SK-N-SH treated with all-trans-retinoic acid at 6 μM for 48 hours (cell line): ENCODE measurements around the gene KLHL26.

Experiments used
- ATAC-seq: fragments of 200-7000 bp; cut with Tn5 transposase; 3 replicates; pipeline ENCODE4 v1.9.1; 2020; ENCODE audit warnings: mild to moderate bottlenecking, moderate library complexity
- BACH2 ChIP-seq: fragments of 250-450 bp; sonication (Bioruptor Pico); IDR thresholded peaks from 2 replicates; pipeline ENCODE4 v1.9.0; 2021; ENCODE audit warnings: mild to moderate bottlenecking, borderline replicate concordance
- ESRRG ChIP-seq: fragments of 250-450 bp; sonication (Bioruptor Pico); IDR thresholded peaks from 2 replicates; pipeline ENCODE4 v1.6.1; 2021; ENCODE audit warnings: mild to moderate bottlenecking
- GLIS3 ChIP-seq: fragments of 250-450 bp; sonication (Bioruptor Pico); IDR thresholded peaks from 2 replicates; pipeline ENCODE4 v1.5.0; 2020; ENCODE audit warnings: mild to moderate bottlenecking, moderate library complexity
- ISL1 ChIP-seq: fragments of 250-450 bp; sonication (Bioruptor Pico); IDR thresholded peaks from 2 replicates; pipeline ENCODE4 v2.1.2; 2022; ENCODE audit warnings: mild to moderate bottlenecking, moderate library complexity
- OSR1 ChIP-seq: fragments of 250-450 bp; sonication (Bioruptor Pico); IDR thresholded peaks from 2 replicates; pipeline ENCODE4 v1.8.0; 2022; ENCODE audit warnings: moderate library complexity, mild to moderate bottlenecking, inconsistent platforms
- PPARA ChIP-seq: fragments of 250-450 bp; sonication (Bioruptor Pico); IDR thresholded peaks from 2 replicates; pipeline ENCODE4 v1.5.0; 2020; ENCODE audit warnings: mild to moderate bottlenecking, borderline replicate concordance
- RARB ChIP-seq: fragments of 250-450 bp; sonication (Bioruptor Pico); IDR thresholded peaks from 2 replicates; pipeline ENCODE4 v1.8.0; 2021; ENCODE audit warnings: mild to moderate bottlenecking, moderate library complexity
- SNAI2 ChIP-seq: fragments of 250-450 bp; sonication (Bioruptor Pico); IDR thresholded peaks from 2 replicates; pipeline ENCODE4 v1.5.0; 2020; ENCODE audit warnings: mild to moderate bottlenecking, moderate library complexity
- TOX ChIP-seq: fragments of 250-450 bp; sonication (Bioruptor Pico); IDR thresholded peaks from 2 replicates; pipeline ENCODE4 v1.8.0; 2021; ENCODE audit warnings: mild to moderate bottlenecking, moderate library complexity, borderline replicate concordance
- ZC3H10 ChIP-seq: fragments of 250-450 bp; sonication (Bioruptor Pico); IDR thresholded peaks from 2 replicates; pipeline ENCODE4 v1.5.1; 2021; ENCODE audit warnings: mild to moderate bottlenecking, moderate library complexity
- ZFP3 ChIP-seq: fragments of 250-450 bp; sonication (Bioruptor Pico); IDR thresholded peaks from 2 replicates; pipeline ENCODE4 v1.5.0; 2020; ENCODE audit warnings: mild to moderate bottlenecking, moderate library complexity
- ZFP30 ChIP-seq: fragments of 450-650 bp; formaldehyde crosslinking; IDR thresholded peaks from 2 replicates; pipeline ENCODE4 v1.5.0; 2022; ENCODE audit warnings: mild to moderate bottlenecking, moderate library complexity
- ZNF565 ChIP-seq: fragments of 450-650 bp; formaldehyde crosslinking; conservative IDR thresholded peaks from 2 replicates; pipeline ENCODE4 v1.5.0; 2020; ENCODE audit warnings: low read depth, mild to moderate bottlenecking, moderate library complexity
- ZNF70 ChIP-seq: fragments of 450-650 bp; formaldehyde crosslinking; IDR thresholded peaks from 2 replicates; pipeline ENCODE4 v1.5.0; 2020; ENCODE audit warnings: mild to moderate bottlenecking, moderate library complexity
- ZNF8 ChIP-seq: fragments of 450-650 bp; formaldehyde crosslinking; IDR thresholded peaks from 2 replicates; pipeline ENCODE4 v1.5.0; 2020; ENCODE audit warnings: mild to moderate bottlenecking, moderate library complexity
- TF ChIP-seq, protein P1 (sequence below): fragments of 250-450 bp; sonication (Bioruptor Pico); IDR thresholded peaks from 2 replicates; pipeline ENCODE4 v1.8.0; 2020; ENCODE audit warnings: mild to moderate bottlenecking, moderate library complexity, borderline replicate concordance
- TF ChIP-seq, protein P2 (sequence below): fragments of 250-450 bp; sonication (Bioruptor Pico); IDR thresholded peaks from 2 replicates; pipeline ENCODE4 v1.5.0; 2020; ENCODE audit warnings: mild to moderate bottlenecking, moderate library complexity
- TF ChIP-seq, protein P3 (sequence below): fragments of 250-450 bp; sonication (Bioruptor Pico); IDR thresholded peaks from 2 replicates; pipeline ENCODE4 v1.5.1; 2021; ENCODE audit warnings: mild to moderate bottlenecking, moderate library complexity
- TF ChIP-seq, protein P4 (sequence below): fragments of 250-450 bp; sonication (Bioruptor Pico); IDR thresholded peaks from 2 replicates; pipeline ENCODE4 v1.8.0; 2021; ENCODE audit warnings: low read depth, mild to moderate bottlenecking, moderate library complexity, borderline replicate concordance
- TF ChIP-seq, protein P5 (sequence below): fragments of 250-450 bp; sonication (Bioruptor Pico); IDR thresholded peaks from 2 replicates; pipeline ENCODE4 v1.5.1; 2020; ENCODE audit warnings: low read depth, mild to moderate bottlenecking, moderate library complexity

The KLHL26 gene

DNA sequence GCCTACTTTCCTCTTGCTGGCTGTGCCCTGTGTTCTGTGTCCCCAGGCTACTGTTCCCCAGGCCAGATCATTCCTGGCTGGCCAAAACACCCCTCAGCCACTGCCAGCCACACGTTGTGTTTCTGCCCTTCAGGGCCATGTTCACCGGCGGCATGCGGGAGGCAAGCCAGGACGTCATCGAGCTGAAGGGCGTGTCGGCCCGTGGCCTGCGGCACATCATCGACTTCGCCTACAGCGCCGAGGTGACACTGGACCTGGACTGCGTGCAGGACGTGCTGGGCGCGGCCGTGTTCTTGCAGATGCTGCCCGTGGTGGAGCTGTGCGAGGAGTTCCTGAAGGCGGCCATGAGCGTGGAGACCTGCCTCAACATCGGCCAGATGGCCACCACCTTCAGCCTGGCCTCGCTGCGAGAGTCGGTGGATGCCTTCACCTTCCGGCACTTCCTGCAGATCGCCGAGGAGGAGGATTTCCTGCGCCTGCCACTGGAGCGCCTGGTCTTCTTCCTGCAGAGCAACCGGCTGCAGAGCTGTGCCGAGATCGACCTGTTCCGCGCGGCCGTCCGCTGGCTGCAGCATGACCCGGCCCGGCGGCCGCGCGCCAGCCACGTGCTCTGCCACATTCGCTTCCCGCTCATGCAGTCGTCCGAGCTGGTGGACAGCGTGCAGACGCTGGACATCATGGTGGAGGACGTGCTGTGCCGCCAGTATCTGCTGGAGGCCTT is 30.9 kb downstream of the KLHL26 start (continued):
- TF ChIP-seq ZFP3 (CRISPR knock-in tag): no peak

DNA sequence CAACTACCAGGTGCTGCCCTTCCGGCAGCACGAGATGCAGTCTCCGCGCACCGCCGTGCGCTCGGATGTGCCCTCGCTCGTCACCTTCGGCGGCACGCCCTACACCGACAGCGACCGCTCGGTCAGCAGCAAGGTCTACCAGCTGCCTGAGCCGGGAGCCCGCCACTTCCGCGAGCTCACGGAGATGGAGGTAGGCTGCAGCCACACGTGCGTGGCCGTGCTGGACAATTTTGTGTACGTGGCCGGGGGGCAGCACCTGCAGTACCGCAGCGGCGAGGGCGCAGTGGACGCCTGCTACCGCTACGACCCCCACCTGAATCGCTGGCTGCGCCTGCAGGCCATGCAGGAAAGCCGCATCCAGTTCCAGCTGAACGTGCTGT is 31.4 kb downstream of the KLHL26 start:
- ATAC-seq: no peak
- TF ChIP-seq ISL1 (CRISPR knock-in tag): no peak
- no peak for TF ChIP-seq ESRRG (CRISPR knock-in tag)
- no peak for TF ChIP-seq BACH2 (CRISPR knock-in tag)
- TF ChIP-seq PPARA (CRISPR knock-in tag): no peak
- no peak for TF ChIP-seq ZFP30
- TF ChIP-seq ZNF8 (CRISPR knock-in tag): no peak
- TF ChIP-seq RARB (CRISPR knock-in tag): no peak
- TF ChIP-seq, protein P1, sequence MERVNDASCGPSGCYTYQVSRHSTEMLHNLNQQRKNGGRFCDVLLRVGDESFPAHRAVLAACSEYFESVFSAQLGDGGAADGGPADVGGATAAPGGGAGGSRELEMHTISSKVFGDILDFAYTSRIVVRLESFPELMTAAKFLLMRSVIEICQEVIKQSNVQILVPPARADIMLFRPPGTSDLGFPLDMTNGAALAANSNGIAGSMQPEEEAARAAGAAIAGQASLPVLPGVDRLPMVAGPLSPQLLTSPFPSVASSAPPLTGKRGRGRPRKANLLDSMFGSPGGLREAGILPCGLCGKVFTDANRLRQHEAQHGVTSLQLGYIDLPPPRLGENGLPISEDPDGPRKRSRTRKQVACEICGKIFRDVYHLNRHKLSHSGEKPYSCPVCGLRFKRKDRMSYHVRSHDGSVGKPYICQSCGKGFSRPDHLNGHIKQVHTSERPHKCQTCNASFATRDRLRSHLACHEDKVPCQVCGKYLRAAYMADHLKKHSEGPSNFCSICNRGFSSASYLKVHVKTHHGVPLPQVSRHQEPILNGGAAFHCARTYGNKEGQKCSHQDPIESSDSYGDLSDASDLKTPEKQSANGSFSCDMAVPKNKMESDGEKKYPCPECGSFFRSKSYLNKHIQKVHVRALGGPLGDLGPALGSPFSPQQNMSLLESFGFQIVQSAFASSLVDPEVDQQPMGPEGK (CRISPR knock-in tag): no peak
- TF ChIP-seq, protein P2, sequence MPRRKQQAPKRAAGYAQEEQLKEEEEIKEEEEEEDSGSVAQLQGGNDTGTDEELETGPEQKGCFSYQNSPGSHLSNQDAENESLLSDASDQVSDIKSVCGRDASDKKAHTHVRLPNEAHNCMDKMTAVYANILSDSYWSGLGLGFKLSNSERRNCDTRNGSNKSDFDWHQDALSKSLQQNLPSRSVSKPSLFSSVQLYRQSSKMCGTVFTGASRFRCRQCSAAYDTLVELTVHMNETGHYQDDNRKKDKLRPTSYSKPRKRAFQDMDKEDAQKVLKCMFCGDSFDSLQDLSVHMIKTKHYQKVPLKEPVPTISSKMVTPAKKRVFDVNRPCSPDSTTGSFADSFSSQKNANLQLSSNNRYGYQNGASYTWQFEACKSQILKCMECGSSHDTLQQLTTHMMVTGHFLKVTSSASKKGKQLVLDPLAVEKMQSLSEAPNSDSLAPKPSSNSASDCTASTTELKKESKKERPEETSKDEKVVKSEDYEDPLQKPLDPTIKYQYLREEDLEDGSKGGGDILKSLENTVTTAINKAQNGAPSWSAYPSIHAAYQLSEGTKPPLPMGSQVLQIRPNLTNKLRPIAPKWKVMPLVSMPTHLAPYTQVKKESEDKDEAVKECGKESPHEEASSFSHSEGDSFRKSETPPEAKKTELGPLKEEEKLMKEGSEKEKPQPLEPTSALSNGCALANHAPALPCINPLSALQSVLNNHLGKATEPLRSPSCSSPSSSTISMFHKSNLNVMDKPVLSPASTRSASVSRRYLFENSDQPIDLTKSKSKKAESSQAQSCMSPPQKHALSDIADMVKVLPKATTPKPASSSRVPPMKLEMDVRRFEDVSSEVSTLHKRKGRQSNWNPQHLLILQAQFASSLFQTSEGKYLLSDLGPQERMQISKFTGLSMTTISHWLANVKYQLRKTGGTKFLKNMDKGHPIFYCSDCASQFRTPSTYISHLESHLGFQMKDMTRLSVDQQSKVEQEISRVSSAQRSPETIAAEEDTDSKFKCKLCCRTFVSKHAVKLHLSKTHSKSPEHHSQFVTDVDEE: no peak
- no peak for TF ChIP-seq SNAI2 (CRISPR knock-in tag)
- TF ChIP-seq, protein P3, sequence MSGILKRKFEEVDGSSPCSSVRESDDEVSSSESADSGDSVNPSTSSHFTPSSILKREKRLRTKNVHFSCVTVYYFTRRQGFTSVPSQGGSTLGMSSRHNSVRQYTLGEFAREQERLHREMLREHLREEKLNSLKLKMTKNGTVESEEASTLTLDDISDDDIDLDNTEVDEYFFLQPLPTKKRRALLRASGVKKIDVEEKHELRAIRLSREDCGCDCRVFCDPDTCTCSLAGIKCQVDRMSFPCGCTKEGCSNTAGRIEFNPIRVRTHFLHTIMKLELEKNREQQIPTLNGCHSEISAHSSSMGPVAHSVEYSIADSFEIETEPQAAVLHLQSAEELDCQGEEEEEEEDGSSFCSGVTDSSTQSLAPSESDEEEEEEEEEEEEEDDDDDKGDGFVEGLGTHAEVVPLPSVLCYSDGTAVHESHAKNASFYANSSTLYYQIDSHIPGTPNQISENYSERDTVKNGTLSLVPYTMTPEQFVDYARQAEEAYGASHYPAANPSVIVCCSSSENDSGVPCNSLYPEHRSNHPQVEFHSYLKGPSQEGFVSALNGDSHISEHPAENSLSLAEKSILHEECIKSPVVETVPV: no peak
- TF ChIP-seq TOX (CRISPR knock-in tag): no peak
- TF ChIP-seq ZC3H10: no peak
- no peak for TF ChIP-seq OSR1 (CRISPR knock-in tag)
- TF ChIP-seq GLIS3: no peak
- TF ChIP-seq, protein P4, sequence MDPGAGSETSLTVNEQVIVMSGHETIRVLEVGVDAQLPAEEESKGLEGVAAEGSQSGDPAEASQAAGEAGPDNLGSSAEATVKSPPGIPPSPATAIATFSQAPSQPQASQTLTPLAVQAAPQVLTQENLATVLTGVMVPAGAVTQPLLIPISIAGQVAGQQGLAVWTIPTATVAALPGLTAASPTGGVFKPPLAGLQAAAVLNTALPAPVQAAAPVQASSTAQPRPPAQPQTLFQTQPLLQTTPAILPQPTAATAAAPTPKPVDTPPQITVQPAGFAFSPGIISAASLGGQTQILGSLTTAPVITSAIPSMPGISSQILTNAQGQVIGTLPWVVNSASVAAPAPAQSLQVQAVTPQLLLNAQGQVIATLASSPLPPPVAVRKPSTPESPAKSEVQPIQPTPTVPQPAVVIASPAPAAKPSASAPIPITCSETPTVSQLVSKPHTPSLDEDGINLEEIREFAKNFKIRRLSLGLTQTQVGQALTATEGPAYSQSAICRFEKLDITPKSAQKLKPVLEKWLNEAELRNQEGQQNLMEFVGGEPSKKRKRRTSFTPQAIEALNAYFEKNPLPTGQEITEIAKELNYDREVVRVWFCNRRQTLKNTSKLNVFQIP (CRISPR knock-in tag): no peak
- no peak for TF ChIP-seq ZNF70

DNA sequence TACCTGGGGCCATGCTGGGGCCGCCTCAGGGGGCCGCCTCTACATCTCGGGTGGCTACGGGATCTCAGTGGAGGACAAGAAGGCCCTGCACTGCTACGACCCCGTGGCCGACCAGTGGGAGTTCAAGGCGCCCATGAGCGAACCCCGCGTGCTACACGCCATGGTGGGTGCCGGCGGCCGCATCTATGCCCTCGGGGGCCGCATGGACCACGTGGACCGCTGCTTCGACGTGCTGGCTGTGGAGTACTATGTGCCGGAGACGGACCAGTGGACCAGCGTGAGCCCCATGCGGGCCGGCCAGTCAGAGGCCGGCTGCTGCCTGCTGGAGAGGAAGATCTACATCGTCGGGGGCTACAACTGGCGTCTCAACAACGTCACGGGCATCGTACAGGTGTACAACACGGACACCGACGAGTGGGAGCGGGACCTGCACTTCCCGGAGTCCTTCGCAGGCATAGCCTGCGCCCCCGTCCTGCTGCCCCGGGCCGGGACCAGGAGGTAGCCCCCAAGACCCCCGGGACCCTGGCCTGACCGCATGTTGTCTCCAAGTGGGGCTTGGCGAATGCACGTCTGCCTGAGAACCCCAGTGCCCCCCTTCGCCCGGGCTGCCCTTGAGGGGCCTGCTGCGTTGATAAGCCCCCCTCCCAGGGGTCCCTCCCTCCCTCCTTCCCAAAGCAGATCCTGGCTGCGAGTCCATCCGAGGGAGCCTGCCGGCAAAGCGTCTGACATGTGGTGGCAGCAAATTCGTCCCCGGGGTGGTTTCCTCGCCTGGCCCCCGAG is 32.1 kb downstream of the KLHL26 start:
- TF ChIP-seq, protein P5, sequence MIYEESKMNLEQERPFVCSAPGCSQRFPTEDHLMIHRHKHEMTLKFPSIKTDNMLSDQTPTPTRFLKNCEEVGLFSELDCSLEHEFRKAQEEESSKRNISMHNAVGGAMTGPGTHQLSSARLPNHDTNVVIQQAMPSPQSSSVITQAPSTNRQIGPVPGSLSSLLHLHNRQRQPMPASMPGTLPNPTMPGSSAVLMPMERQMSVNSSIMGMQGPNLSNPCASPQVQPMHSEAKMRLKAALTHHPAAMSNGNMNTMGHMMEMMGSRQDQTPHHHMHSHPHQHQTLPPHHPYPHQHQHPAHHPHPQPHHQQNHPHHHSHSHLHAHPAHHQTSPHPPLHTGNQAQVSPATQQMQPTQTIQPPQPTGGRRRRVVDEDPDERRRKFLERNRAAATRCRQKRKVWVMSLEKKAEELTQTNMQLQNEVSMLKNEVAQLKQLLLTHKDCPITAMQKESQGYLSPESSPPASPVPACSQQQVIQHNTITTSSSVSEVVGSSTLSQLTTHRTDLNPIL: no peak
- TF ChIP-seq TOX (CRISPR knock-in tag) (no peak), ZNF565 (CRISPR knock-in tag) (no peak), ISL1 (CRISPR knock-in tag) (no peak), ZFP3 (CRISPR knock-in tag) (no peak), ZFP30 (no peak), ZNF8 (CRISPR knock-in tag) (no peak)
- no peak for ATAC-seq
